ENCODE results near the gene MYT1.
"Not testable (repeated sequence)": the region's sequence is repeated elsewhere in the genome, so short reads cannot be mapped to it uniquely, and the experiment has no call there.

MYT1 gene

DNA sequence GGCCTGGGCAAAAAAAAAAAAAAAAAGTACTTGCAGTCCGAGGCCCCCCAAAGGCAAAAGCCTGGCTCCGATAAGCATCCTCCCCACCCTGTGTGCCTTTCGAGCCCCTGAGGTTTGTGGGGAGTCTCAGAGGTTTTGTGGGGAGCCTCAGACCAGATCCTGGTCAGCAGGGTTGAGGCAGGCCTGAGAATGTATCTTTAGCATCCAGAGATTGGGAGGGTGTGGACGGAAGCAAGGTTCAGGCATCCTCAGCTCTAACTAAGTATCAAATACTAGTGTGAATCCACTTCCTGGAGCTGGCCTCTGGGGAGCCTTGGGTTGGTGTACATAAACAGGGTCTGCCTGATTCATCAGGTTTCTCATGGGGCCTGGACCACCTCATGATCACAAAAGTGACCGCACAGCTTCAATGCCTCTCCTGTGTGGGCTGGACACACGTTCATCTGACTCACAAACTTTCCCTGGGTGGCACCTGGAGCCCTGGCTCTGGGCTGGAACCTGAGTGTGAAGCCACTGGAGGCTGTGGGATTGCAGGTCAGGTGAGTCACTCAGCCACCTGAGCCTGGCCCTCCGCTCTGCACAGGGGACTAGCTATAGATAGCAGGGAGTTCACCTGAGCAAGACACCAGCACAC is 115.7 kb downstream of the MYT1 start:
- DNase-seq (ENCODE audit: low read depth): no peak
- no peak overlapping the region for H3K4me3 ChIP-seq (ENCODE audit: low read length)
- TF ChIP-seq, protein P1, sequence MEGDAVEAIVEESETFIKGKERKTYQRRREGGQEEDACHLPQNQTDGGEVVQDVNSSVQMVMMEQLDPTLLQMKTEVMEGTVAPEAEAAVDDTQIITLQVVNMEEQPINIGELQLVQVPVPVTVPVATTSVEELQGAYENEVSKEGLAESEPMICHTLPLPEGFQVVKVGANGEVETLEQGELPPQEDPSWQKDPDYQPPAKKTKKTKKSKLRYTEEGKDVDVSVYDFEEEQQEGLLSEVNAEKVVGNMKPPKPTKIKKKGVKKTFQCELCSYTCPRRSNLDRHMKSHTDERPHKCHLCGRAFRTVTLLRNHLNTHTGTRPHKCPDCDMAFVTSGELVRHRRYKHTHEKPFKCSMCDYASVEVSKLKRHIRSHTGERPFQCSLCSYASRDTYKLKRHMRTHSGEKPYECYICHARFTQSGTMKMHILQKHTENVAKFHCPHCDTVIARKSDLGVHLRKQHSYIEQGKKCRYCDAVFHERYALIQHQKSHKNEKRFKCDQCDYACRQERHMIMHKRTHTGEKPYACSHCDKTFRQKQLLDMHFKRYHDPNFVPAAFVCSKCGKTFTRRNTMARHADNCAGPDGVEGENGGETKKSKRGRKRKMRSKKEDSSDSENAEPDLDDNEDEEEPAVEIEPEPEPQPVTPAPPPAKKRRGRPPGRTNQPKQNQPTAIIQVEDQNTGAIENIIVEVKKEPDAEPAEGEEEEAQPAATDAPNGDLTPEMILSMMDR (IDR thresholded peaks at IDR 0.05; ENCODE audit: insufficient read depth, low read depth, low read length, missing control alignments): no peak

- no peak for DNase-seq (ENCODE audit: low read depth)
- H3K4me3 ChIP-seq (ENCODE audit: low read length): no peak overlapping the region
- TF ChIP-seq, protein P1 (IDR thresholded peaks at IDR 0.05; ENCODE audit: insufficient read depth, low read depth, low read length, missing control alignments): no peak
These were observed 116.2 kb downstream of the MYT1 start for GRCh38 chr20:64280460-64280843.

DNA sequence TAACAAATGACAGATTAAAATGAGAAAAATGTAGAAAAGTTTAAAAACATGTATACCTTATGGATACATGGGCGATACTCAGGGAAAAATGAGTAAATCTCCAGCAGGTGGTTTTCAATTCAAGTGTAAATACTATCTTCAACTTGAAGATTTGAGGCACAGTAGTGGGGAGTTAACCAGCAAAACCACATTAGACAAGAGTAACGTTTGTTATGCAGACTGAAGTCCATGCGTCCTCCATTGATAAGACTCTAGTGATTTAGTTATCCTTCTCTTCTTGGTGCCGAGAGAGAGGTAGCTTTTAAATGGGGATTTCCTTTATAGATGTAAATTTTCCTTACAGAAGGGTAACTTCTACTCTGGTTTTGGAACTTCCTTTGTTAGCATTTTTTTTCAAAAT is 119.4 kb downstream of the MYT1 start:
- TF ChIP-seq, protein P1 (IDR thresholded peaks at IDR 0.05; ENCODE audit: insufficient read depth, low read depth, low read length, missing control alignments): no peak
- no peak overlapping the region for H3K4me3 ChIP-seq (ENCODE audit: low read length)
- no peak for DNase-seq (ENCODE audit: low read depth)

- H3K4me3 ChIP-seq (ENCODE audit: low read length): not testable (repeated sequence)
- DNase-seq (ENCODE audit: low read depth): peak; percentile 33
These were observed 121.6 kb downstream of the MYT1 start for GRCh38 chr20:64285579-64286446.

GRCh38 chr20:64286447-64287263 is 122.4 kb downstream of the MYT1 start:
- DNase-seq (ENCODE audit: low read depth): peak; percentile 12
- not testable (repeated sequence) for H3K4me3 ChIP-seq (ENCODE audit: low read length)

More at GRCh38 chr20:64285579-64286446, 121.6 kb downstream of the MYT1 start:
- TF ChIP-seq, protein P1 (IDR thresholded peaks at IDR 0.05; ENCODE audit: insufficient read depth, low read depth, low read length, missing control alignments): peak; percentile 48

DNA sequence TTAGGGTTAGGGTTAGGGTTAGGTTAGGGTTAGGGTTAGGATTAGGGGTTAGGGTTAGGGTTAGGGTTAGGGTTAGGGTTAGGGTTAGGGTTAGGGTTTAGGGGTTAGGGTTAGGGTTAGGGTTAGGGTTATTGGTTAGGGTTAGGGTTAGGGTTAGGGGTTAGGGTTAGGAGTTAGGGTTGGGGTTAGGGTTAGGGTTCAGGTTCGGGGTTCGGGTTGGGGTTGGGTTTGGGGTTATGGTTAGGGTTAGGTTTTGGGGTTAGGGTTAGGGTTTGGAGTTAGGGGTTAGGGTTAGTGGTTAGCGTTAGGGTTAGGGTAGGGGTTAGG is 123.0 kb downstream of the MYT1 start:
- not testable (repeated sequence) for DNase-seq (ENCODE audit: low read depth); H3K4me3 ChIP-seq (ENCODE audit: low read length)
